CD4-positive, alpha-beta T cell treated with Interleukin-2 at 100 ng/mL for 4 hours (primary cell): ENCODE data around the gene DRGX.

Experiments
- DNase-seq: peaks from one replicate; pipeline ENCODE4 v3.0.0-alpha.2; 2020; ENCODE audit warnings: low spot score

DRGX gene

GRCh38 chr10:49314806-49315205 is 81.1 kb downstream of the DRGX start:
- no peak for DNase-seq
